Bronchial epithelial cell (primary cell): ENCODE data around the gene CDC23. TPM values are rescaled to one million over a fixed set of nuclear protein-coding genes. Genes with fewer than 3 reads are reported as not detected.

Experiments used
- DNase-seq: peaks from one replicate; pipeline ENCODE4 v3.0.0-alpha.2; 2010; ENCODE audit warnings: low read depth
- FAIRE-seq: peaks from 2 replicates; lab custom pipeline; 2011; peaks lifted over from hg19 to GRCh38; lab: Jason Lieb, UNC
- H3K27me3 ChIP-seq: 2 replicates; pipeline ENCODE4 v1.5.1; 2011; ENCODE audit warnings: low read length; ENCODE audit not compliant: control insufficient read depth, insufficient read depth
- H3K36me3 ChIP-seq: 2 replicates; pipeline ENCODE4 v1.5.1; 2011; ENCODE audit warnings: low read length; ENCODE audit not compliant: control insufficient read depth, insufficient read depth
- H3K4me3 ChIP-seq: 2 replicates; pipeline ENCODE4 v1.5.1; 2011; ENCODE audit warnings: mild to moderate bottlenecking, low read depth, low read length, control low read depth
- total RNA-seq: library from RNA; depleted of rRNA; stranded (reverse); fragments of >200 nt; gene quantifications from 2 replicates; pipeline ENCODE4 v1.2.1, GENCODE V29; 2014
- TF ChIP-seq, protein P1 (sequence below): IDR thresholded peaks from 2 replicates; pipeline ENCODE4 v1.5.1; 2011; ENCODE audit warnings: mild to moderate bottlenecking, moderate library complexity, low read length, control low read depth, inconsistent platforms; ENCODE audit not compliant: insufficient read depth, severe bottlenecking

Gene CDC23
- total RNA-seq, 1 donor from 2014 or later, result 19.7 TPM

DNA sequence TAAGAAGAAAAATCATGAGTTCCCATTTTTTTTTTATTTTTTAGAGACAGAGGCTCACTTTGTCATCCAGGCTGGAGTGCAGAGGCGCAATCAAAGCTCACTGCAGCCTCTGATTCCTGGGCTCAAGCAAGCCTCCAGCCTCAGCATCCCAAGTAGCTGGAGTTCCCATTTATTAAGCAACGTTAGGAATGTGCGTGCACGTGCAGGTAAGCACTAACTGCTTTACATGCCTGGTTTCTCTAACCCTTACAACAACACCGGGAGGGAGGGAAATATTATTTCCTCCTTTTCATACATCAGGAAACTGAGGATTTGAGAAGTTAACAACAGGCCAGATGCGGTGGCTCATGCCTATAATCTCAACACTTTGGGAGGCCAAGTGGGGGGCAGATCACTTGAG lies 16.3 kb upstream of the CDC23 start:
- H3K27me3 ChIP-seq, result peaks cover 2% of the 10 kb centered on the region
- H3K4me3 ChIP-seq, result no peak overlapping the region
- TF ChIP-seq, protein P1, sequence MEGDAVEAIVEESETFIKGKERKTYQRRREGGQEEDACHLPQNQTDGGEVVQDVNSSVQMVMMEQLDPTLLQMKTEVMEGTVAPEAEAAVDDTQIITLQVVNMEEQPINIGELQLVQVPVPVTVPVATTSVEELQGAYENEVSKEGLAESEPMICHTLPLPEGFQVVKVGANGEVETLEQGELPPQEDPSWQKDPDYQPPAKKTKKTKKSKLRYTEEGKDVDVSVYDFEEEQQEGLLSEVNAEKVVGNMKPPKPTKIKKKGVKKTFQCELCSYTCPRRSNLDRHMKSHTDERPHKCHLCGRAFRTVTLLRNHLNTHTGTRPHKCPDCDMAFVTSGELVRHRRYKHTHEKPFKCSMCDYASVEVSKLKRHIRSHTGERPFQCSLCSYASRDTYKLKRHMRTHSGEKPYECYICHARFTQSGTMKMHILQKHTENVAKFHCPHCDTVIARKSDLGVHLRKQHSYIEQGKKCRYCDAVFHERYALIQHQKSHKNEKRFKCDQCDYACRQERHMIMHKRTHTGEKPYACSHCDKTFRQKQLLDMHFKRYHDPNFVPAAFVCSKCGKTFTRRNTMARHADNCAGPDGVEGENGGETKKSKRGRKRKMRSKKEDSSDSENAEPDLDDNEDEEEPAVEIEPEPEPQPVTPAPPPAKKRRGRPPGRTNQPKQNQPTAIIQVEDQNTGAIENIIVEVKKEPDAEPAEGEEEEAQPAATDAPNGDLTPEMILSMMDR, result no peak
- DNase-seq (no peak), FAIRE-seq (no peak)
- H3K36me3 ChIP-seq, result no peaks in the 10 kb centered on the region

DNA sequence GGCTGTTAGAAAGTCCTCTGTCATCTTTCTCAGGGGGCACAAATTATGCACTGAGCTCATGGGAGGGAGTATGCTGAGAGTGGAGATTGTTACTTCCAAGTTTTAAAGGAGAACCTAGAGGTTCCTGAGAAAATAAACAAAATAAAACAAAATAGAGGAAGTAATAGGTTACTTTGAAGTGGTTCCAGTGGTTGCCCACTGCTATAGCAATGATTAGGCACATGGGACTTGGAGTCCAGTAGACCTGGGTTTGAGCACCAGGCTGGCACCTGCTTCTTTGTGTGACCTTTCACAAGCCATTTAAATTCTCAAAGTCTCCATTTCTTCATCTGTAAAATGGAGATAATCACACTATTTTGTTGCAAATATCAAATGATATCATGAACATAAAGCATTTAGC lies 13.8 kb upstream of the CDC23 start:
- Histone ChIP-seq H3K27me3 (no peaks in the 10 kb centered on the region), H3K36me3 (no peaks in the 10 kb centered on the region), H3K4me3 (no peak overlapping the region)
- TF ChIP-seq, protein P1, result no peak
- no peak for FAIRE-seq
- DNase-seq, result no peak

DNA sequence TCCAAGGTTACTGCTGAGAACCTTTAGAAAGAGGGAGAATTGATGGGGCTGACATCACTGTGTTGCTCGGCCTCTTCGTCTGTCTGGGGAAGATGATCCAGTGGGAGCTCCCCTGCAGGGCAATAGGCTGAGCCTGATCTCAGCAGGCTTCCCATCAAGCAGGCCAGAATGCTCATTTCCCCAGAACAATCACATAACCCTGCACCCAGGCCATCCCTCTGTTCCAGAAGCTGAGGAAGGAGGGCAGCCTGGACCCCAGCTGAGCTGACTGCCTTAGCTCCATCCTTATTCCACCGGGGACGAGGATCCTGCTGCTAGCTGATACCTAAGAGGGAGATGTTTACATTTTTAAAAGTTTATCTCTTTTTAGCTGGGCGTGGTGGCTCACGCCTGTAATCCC lies 11.6 kb upstream of the CDC23 start:
- Histone ChIP-seq H3K4me3 (no peak overlapping the region), H3K27me3 (no peaks in the 10 kb centered on the region), H3K36me3 (no peaks in the 10 kb centered on the region)
- no peak for FAIRE-seq
- TF ChIP-seq, protein P1, result no peak
- DNase-seq, result no peak

DNA sequence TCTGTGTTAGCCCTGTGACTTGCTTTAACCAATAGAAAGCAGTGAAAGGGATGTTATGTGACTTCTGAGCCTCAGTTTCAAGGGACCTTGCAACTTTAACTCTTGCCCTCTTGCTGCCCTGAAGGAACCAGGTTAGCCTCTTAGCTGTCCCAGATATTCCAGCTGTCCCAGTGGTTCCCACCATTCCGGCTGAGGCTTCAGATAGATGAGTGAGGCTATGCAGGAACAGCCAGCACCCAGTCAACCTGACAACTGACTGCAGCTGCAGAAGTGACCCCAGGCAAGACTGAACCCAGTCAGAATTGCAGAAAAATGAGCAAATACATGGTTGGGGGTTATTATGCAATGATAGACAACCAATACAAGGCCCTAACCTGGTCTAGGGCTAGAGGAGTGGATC lies 10.4 kb upstream of the CDC23 start:
- Histone ChIP-seq H3K4me3 (no peak overlapping the region), H3K27me3 (no peaks in the 10 kb centered on the region), H3K36me3 (no peaks in the 10 kb centered on the region)
- FAIRE-seq, result no peak
- DNase-seq, result no peak
- TF ChIP-seq, protein P1, result no peak

DNA sequence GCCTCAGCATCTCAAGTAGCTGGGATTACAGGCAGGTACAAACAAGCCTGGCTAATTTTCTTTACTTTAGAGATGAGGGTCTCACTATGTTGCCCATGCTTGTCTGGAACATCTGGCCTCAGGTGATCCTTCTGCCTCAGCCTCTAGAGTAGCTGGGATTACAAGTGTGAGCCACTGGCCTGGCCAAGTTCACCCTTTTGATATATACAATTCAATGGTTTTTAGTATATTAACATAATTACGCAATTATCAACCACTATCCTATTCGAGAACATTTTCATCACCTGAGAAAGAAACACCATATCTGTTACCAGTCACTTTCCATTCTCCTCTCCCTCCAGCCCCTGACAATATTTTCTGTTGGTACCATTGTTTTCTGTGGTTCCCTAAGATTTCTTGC lies 3.7 kb upstream of the CDC23 start:
- H3K4me3 ChIP-seq, result no peak overlapping the region
- no peaks in the 10 kb centered on the region for H3K36me3 ChIP-seq
- DNase-seq, result no peak
- no peaks in the 10 kb centered on the region for H3K27me3 ChIP-seq
- no peak for FAIRE-seq
- TF ChIP-seq, protein P1, result no peak

DNA sequence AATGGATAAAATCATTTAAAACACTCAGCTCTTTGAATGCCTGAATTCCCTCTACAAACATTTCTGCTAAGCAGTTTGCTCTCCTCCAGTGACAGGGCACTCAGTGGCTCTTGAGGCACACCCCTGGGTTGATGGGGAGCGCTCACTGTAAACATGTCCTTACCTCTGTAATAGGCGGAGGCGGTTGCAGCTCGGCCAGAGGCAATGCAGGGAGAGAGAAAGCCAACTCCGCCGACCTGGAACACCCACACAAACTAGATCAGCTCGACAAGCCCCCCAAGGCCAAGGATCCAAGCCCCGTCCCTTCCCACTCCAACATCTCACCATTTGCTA lies 329 bp downstream of the CDC23 start:
- TF ChIP-seq, protein P1, result no peak
- DNase-seq, result no peak
- peak overlapping the region; percentile 66 for H3K4me3 ChIP-seq
- H3K27me3 ChIP-seq, result no peaks in the 10 kb centered on the region
- no peak for FAIRE-seq
- H3K36me3 ChIP-seq, result no peaks in the 10 kb centered on the region
